K562 (cell line): ENCODE results near the gene PPP4C. TPM values are rescaled to one million over a fixed set of nuclear protein-coding genes. Genes with fewer than 3 reads are reported as not detected.

ENCODE experiments used
- ATAC-seq: fragments of 200-7000 bp; cut with Tn5 transposase; 3 replicates; pipeline ENCODE4 v1.9.1; 2020; ENCODE audit warnings: moderate library complexity
- BruUV-seq: library from RNA; stranded (reverse); fragments of 400-500 nt; replicated peaks from 2 replicates; lab custom pipeline; 2021; lab: Mats Ljungman, UMichigan
- CTCF ChIA-PET: fragments of 300-600 bp; formaldehyde crosslinking; extraction: SDS; loops from one replicate; lab custom pipeline; 2021; ENCODE audit warnings: low intra/inter-chr PET ratio; lab: Yijun Ruan, JAX
- POLR2A ChIA-PET: fragments of 300-600, 350-650 bp; sonication (Branson Sonifier 250); formaldehyde crosslinking; extraction: SDS; loops from one replicate; lab custom pipeline; 2021; ENCODE audit warnings: antibody characterized with exemption, inconsistent platforms; lab: Yijun Ruan, JAX
- DNase-seq, 4 experiments: peaks; one replicate each; pipeline versions ENCODE4 v3.0.0 to v3.0.0-alpha.2; 2011 to 2018; ENCODE audit warnings: low spot score in 3 of 4, mixed read lengths in 3 of 4; ENCODE audit errors: extremely low read depth in 1 of 4
- FAIRE-seq: peaks from 2 replicates; lab custom pipeline; 2011; peaks lifted over from hg19 to GRCh38; lab: Jason Lieb, UNC
- H2AFZ ChIP-seq: 2 replicates; pipeline ENCODE4 v1.6.0; 2011; ENCODE audit warnings: low read depth, low read length, control low read depth, inconsistent platforms
- H3K27ac ChIP-seq: fragments of 200-600 bp; 3 replicates; pipeline ENCODE4 v1.8.0; 2011; ENCODE audit warnings: low read depth, mild to moderate bottlenecking, control low read depth, inconsistent platforms, low read length, moderate library complexity, mixed read lengths; ENCODE audit errors: extremely low read depth
- H3K27me3 ChIP-seq, 2 experiments: fragments of 300-600 bp in 1 of 2; 2 replicates in 1 of 2; 3 replicates in 1 of 2; pipeline versions ENCODE4 v1.6.0 to v1.8.0; 2011; ENCODE audit warnings: inconsistent platforms in 2 of 2, low read length in 2 of 2, mild to moderate bottlenecking in 1 of 2, mixed read lengths in 1 of 2, moderate library complexity in 1 of 2; ENCODE audit not compliant: control insufficient read depth in 2 of 2, insufficient read depth in 2 of 2
- H3K36me3 ChIP-seq: fragments of 300-600 bp; 3 replicates; pipeline ENCODE4 v1.8.0; 2011; ENCODE audit warnings: mild to moderate bottlenecking, low read length, inconsistent platforms; ENCODE audit not compliant: control insufficient read depth, insufficient read depth
- H3K4me1 ChIP-seq, 2 experiments: fragments of 200-600 bp in 1 of 2; replicated peaks in 1 of 2; 2 replicates in 1 of 2; 3 replicates in 1 of 2; pipeline versions ENCODE4 v1.5.1 to v1.8.0; 2011; ENCODE audit warnings: inconsistent platforms in 2 of 2, low read length in 2 of 2, mild to moderate bottlenecking in 1 of 2, mixed read lengths in 1 of 2, moderate library complexity in 1 of 2; ENCODE audit not compliant: control insufficient read depth in 2 of 2, insufficient read depth in 2 of 2
- H3K4me2 ChIP-seq: 2 replicates; pipeline ENCODE4 v1.6.1; 2011; ENCODE audit warnings: low read length, control low read depth, inconsistent platforms, mixed read lengths; ENCODE audit not compliant: insufficient read depth
- H3K4me3 ChIP-seq: fragments of 200-600 bp; sonication (generic), shearing (Covaris generic); 2 replicates; pipeline ENCODE4 v1.5.1; 2016; ENCODE audit warnings: control low read depth, inconsistent platforms
- H3K79me2 ChIP-seq: fragments of 200-600 bp; 3 replicates; pipeline ENCODE4 v1.8.0; 2011; ENCODE audit warnings: low read length, inconsistent platforms; ENCODE audit not compliant: control insufficient read depth, insufficient read depth
- H3K9ac ChIP-seq, 2 experiments: 2 replicates each; pipeline versions ENCODE4 v1.6.0 to v1.6.1; 2011; ENCODE audit warnings: low read depth in 2 of 2, low read length in 2 of 2, control low read depth in 1 of 2, inconsistent platforms in 1 of 2, mild to moderate bottlenecking in 1 of 2, mixed read lengths in 1 of 2; ENCODE audit not compliant: insufficient read depth in 1 of 2
- H3K9me1 ChIP-seq: one replicate; pipeline ENCODE4 v1.6.0; 2011; ENCODE audit warnings: inconsistent platforms, mild to moderate bottlenecking, low read length, moderate library complexity; ENCODE audit not compliant: control insufficient read depth, insufficient read depth
- H3K9me3 ChIP-seq: replicated peaks from 2 replicates; pipeline ENCODE4 v1.5.1; 2011; ENCODE audit warnings: low read depth, low read length, inconsistent platforms; ENCODE audit not compliant: control insufficient read depth, insufficient read depth
- H4K20me1 ChIP-seq: replicated peaks from 2 replicates; pipeline ENCODE4 v1.6.1; 2011; ENCODE audit warnings: low read length, inconsistent platforms, mixed read lengths; ENCODE audit not compliant: control insufficient read depth, insufficient read depth
- ATF2 ChIP-seq: sonication (generic); formaldehyde crosslinking; IDR thresholded peaks from 2 replicates; pipeline ENCODE4 v1.8.1; 2022; ENCODE audit warnings: missing genetic modification reagents
- CHD1 ChIP-seq: fragments of 200-600 bp; sonication (generic); IDR thresholded peaks from one replicate; pipeline ENCODE4 v1.6.1; 2012; ENCODE audit warnings: mild to moderate bottlenecking, moderate library complexity, low read length, inconsistent platforms
- GTF2A2 ChIP-seq: IDR thresholded peaks from 2 replicates; pipeline ENCODE4 v1.6.1; 2016; ENCODE audit warnings: mild to moderate bottlenecking, missing genetic modification characterization, missing compliant biosample characterization
- HDAC2 ChIP-seq: fragments of 450-650 bp; IDR thresholded peaks from 2 replicates; pipeline ENCODE4 v1.6.1; 2016; ENCODE audit warnings: mild to moderate bottlenecking
- HEY1 ChIP-seq: fragments of 250-450 bp; sonication (Bioruptor Pico); IDR thresholded peaks from 2 replicates; pipeline ENCODE4 v1.5.0; 2020; ENCODE audit warnings: mild to moderate bottlenecking, moderate library complexity, borderline replicate concordance
- HNRNPH1 ChIP-seq: fragments of 200-400 bp; formaldehyde crosslinking; optimal IDR thresholded peaks from 2 replicates; pipeline ENCODE3; 2017; ENCODE audit warnings: low read depth, mild to moderate bottlenecking, low read length, moderate library complexity
- SETDB1 ChIP-seq: IDR thresholded peaks from one replicate; pipeline ENCODE4 v1.6.1; 2012; ENCODE audit warnings: low read length, control low read depth, inconsistent platforms
- ZNF212 ChIP-seq: fragments of 450-650 bp; formaldehyde crosslinking; IDR thresholded peaks from 2 replicates; pipeline ENCODE4 v1.4.0; 2020; ENCODE audit warnings: mild to moderate bottlenecking
- ZNF282 ChIP-seq: sonication (generic); formaldehyde crosslinking; IDR thresholded peaks from 2 replicates; pipeline ENCODE4 v1.8.1; 2023; ENCODE audit warnings: missing genetic modification reagents
- ZNF316 ChIP-seq: fragments of 450-650 bp; IDR thresholded peaks from 2 replicates; pipeline ENCODE4 v1.6.1; 2016
- ZNF668 ChIP-seq: fragments of 250-450 bp; sonication (Bioruptor Pico); IDR thresholded peaks from 2 replicates; pipeline ENCODE4 v1.8.0; 2022; ENCODE audit warnings: mild to moderate bottlenecking, inconsistent platforms
- WGBS: fragments of 100-300 bp; shearing (Covaris generic); methylation state at CpG from one replicate; pipeline ENCODE4 v1.1.6; 2016; ENCODE audit warnings: low coverage, mixed read lengths; ENCODE audit not compliant: insufficient coverage; ENCODE audit errors: missing lambda C conversion rate; 5-methylcytosine and 5-hydroxymethylcytosine counted together
- in situ Hi-C: fragments of 300-500 bp; cut with MboI; formaldehyde crosslinking; loops from 4 replicates; pipeline ENCODE4 v1.15.0; 2018; ENCODE audit warnings: inconsistent platforms, mixed read lengths
- intact Hi-C: fragments of 100-400 bp; cut with micrococcal nuclease; formaldehyde crosslinking; loops from 2 replicates; pipeline ENCODE4 v1.14.2; 2022
- polyA plus RNA-seq, 8 experiments: library from polyadenylated mRNA; depleted of rRNA in 4 of 8; stranded (reverse) in 5 of 8; unstranded in 3 of 8; fragments of >200 nt; fragmentation: Nextera tagmentation in 2 of 8; fragmentation: Illumina TruSeq in 1 of 8; extraction: Ambion mirVana in 2 of 8; extraction: Trizol in 1 of 8; gene quantifications; 2 replicates each; pipeline versions ENCODE4 v1.2.1 to v1.2.3, GENCODE V29; 2011 to 2014; ENCODE audit warnings: inconsistent platforms in 1 of 8, missing spikeins in 1 of 8
- total RNA-seq, 7 experiments: library from RNA; depleted of rRNA in 6 of 7; stranded (reverse); fragments of >200 nt in 6 of 7; fragmentation: Illumina TruSeq in 2 of 7; extraction: Trizol in 2 of 7; gene quantifications; 2 replicates each; pipeline versions ENCODE4 v1.2.1 to v1.2.3, GENCODE V29; 2011 to 2021; ENCODE audit warnings: low replicate concordance in 1 of 7

Gene PPP4C
- total and polyA plus RNA-seq, 9 of the 15 experiments (the other 6 are each of a cell fraction or from before 2014, with no cell fraction given), result 3.5 to 183 (median 131) TPM

GRCh38 chr16:30068333-30068732, 7.5 kb upstream of the PPP4C start:
- no peak for FAIRE-seq
- no TSS peak for BruUV-seq
- CTCF ChIA-PET, result no interaction called here
- no peaks in the 10 kb centered on the region for H3K27me3 ChIP-seq
- WGBS, result 91% methylated on average over 8 of the region's 9 CpGs
- H3K9me3 ChIP-seq, result no peaks in the 10 kb centered on the region
- H3K9ac ChIP-seq, result peak overlapping the region; percentile 86 to 93; a peak in 3 of 4 replicates
- H4K20me1 ChIP-seq, result peaks cover 51% of the 10 kb centered on the region
- DNase-seq, result no peak
- peaks cover 64% of the 10 kb centered on the region for H3K36me3 ChIP-seq
- ATAC-seq, result no peak
- intact Hi-C loops (loop anchor here (10.0 kb wide), 2 partner anchors 306 to 586 kb away; partner anchors contain the start of genes FBRS, MYL11, PRR14 and TBC1D10B), in situ Hi-C loops (no loop called here)
- peak overlapping the region; percentile 55; the same call in 2 of the 3 replicates for H3K27ac ChIP-seq
- peak overlapping the region; percentile 32 for H3K4me3 ChIP-seq
- H2AFZ ChIP-seq, result no peak overlapping the region
- TF ChIP-seq HEY1 (CRISPR knock-in tag), result no peak
- TF ChIP-seq CHD1, result peak; percentile 44
- H3K79me2 ChIP-seq, result peaks cover 74% of the 10 kb centered on the region
- peak overlapping the region; percentile 79 for H3K4me2 ChIP-seq
- POLR2A ChIA-PET, result interaction anchor here (0.8 to 1.2 kb wide), 2 partner anchors 8 to 25 kb away, joined by 3 to 4 read pairs; no protein-coding TSS in a partner anchor
- peaks cover 17% of the 10 kb centered on the region for H3K9me1 ChIP-seq
- H3K4me1 ChIP-seq, result peaks cover 41 to 57% of the 10 kb centered on the region in 2 experiments

GRCh38 chr16:30068750-30069610, 6.8 kb upstream of the PPP4C start:
- 97% methylated on average over 16 of the region's 17 CpGs for WGBS
- Histone ChIP-seq H2AFZ (no peak overlapping the region), H3K4me2 (peak overlapping the region; percentile 79), H3K4me1 (peaks cover 36 to 51% of the 10 kb centered on the region in 2 experiments), H3K9me3 (no peaks in the 10 kb centered on the region), H3K27me3 (no peaks in the 10 kb centered on the region), H3K79me2 (peaks cover 68% of the 10 kb centered on the region), H4K20me1 (peaks cover 51% of the 10 kb centered on the region), H3K9me1 (peaks cover 17% of the 10 kb centered on the region), H3K9ac (peak overlapping the region; percentile 86 to 93; a peak in 3 of 4 replicates), H3K36me3 (peaks cover 64% of the 10 kb centered on the region), H3K27ac (peak overlapping the region; percentile 55; the same call in 2 of the 3 replicates), H3K4me3 (peak overlapping the region; percentile 32)
- no peak for ATAC-seq
- BruUV-seq, result no TSS peak
- intact Hi-C loops (loop anchor here (10.0 kb wide), 2 partner anchors 306 to 586 kb away; partner anchors contain the start of genes FBRS, MYL11, PRR14 and TBC1D10B), in situ Hi-C loops (no loop called here)
- POLR2A ChIA-PET, result interaction anchor here (0.8 to 1.9 kb wide), 2 partner anchors 23 to 26 kb away, joined by 3 to 9 read pairs; partner anchors contain the start of gene TBX6
- no peak for FAIRE-seq
- CTCF ChIA-PET, result no interaction called here
- DNase-seq, result peak in 1 of 4 experiments; percentile 37
- no peak for TF ChIP-seq ZNF316
- no peak for TF ChIP-seq ZNF668
- TF ChIP-seq GTF2A2 (tag), result no peak
- TF ChIP-seq SETDB1, result no peak
- TF ChIP-seq HNRNPH1, result no peak
- no peak for TF ChIP-seq HDAC2
- TF ChIP-seq ZNF282 (CRISPR knock-in tag), result 0 out of 2 replicates have a peak, but pooled peaks have one; percentile 65
- TF ChIP-seq ZNF212 (CRISPR knock-in tag), result no peak
- no peak for TF ChIP-seq ATF2 (CRISPR knock-in tag)
